Measurements from ENCODE around the gene EMC6.

- no peak for TF ChIP-seq CTCF (IDR thresholded peaks at IDR 0.05)
- TF ChIP-seq POLR2A (IDR thresholded peaks at IDR 0.05): no peak
These were observed 41.5 kb upstream of the EMC6 start for GRCh38 chr17:3626831-3627768.
